Measurements from ENCODE around the gene TBRG1. TPM values are rescaled to one million over a fixed set of nuclear protein-coding genes. Genes with fewer than 3 reads are reported as not detected.

TBRG1 gene
- total RNA-seq, 4 donors from 2014 or later = 15.4 to 31.2 (median 19.8) TPM

- WGBS, 2 donors = 89 to 90% methylated on average over 1 of the region's 1 CpG
- H3K4me3 ChIP-seq = no peak overlapping the region
- no peaks in the 10 kb centered on the region for H3K9me3 ChIP-seq
- no peak overlapping the region for H3K27ac ChIP-seq
- DNase-seq = no peak
- intact Hi-C loops (cut with DNase I) = no loop called here
- TF ChIP-seq POLR2A (IDR thresholded peaks at IDR 0.05) = no peak
- TF ChIP-seq, protein P1, sequence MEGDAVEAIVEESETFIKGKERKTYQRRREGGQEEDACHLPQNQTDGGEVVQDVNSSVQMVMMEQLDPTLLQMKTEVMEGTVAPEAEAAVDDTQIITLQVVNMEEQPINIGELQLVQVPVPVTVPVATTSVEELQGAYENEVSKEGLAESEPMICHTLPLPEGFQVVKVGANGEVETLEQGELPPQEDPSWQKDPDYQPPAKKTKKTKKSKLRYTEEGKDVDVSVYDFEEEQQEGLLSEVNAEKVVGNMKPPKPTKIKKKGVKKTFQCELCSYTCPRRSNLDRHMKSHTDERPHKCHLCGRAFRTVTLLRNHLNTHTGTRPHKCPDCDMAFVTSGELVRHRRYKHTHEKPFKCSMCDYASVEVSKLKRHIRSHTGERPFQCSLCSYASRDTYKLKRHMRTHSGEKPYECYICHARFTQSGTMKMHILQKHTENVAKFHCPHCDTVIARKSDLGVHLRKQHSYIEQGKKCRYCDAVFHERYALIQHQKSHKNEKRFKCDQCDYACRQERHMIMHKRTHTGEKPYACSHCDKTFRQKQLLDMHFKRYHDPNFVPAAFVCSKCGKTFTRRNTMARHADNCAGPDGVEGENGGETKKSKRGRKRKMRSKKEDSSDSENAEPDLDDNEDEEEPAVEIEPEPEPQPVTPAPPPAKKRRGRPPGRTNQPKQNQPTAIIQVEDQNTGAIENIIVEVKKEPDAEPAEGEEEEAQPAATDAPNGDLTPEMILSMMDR (IDR thresholded peaks at IDR 0.05) = no peak
- no peaks in the 10 kb centered on the region for H3K27me3 ChIP-seq
- H3K36me3 ChIP-seq = peaks cover 0 to 53% (median 0%) of the 10 kb centered on the region in 3 donors
- no peaks in the 10 kb centered on the region for H3K4me1 ChIP-seq
Observed at GRCh38 chr11:124658986-124659385, 36.3 kb downstream of the TBRG1 start.

DNA sequence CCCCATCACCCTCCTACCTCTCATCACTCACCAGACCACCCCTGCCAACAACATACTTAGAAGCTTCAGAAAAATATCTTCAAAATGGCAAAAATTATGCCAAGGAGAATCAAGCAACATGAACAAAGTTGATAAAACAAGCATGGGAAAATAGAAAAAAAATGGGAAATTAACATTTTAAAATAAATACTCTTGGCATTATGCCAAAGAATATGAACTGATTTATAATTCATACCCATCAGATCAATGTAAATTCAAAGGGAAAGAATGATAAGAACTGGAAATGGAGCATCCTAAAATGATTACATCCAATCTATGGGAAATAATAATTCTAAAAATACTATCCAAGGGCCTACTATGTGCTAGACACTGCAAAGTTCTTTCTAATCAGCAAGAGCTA, 38.9 kb downstream of the TBRG1 start:
- Histone ChIP-seq H3K4me3 (no peak overlapping the region), H3K36me3 (peaks cover 0 to 70% (median 0%) of the 10 kb centered on the region in 3 donors), H3K27ac (no peak overlapping the region), H3K4me1 (no peaks in the 10 kb centered on the region), H3K9me3 (no peaks in the 10 kb centered on the region), H3K27me3 (no peaks in the 10 kb centered on the region)
- DNase-seq = no peak
- intact Hi-C loops (cut with DNase I) = loop anchor here (10.0 kb wide), 1 partner anchor 173 kb away; no protein-coding TSS in a partner anchor
- no peak for TF ChIP-seq POLR2A (IDR thresholded peaks at IDR 0.05)
- TF ChIP-seq, protein P1 (IDR thresholded peaks at IDR 0.05) = no peak

GRCh38 chr11:124662106-124662505, 39.4 kb downstream of the TBRG1 start:
- H3K36me3 ChIP-seq = peaks cover 0 to 69% (median 0%) of the 10 kb centered on the region in 3 donors
- no peak for DNase-seq
- H3K27ac ChIP-seq = no peak overlapping the region
- H3K4me3 ChIP-seq = no peak overlapping the region
- no peaks in the 10 kb centered on the region for H3K27me3 ChIP-seq
- no peaks in the 10 kb centered on the region for H3K4me1 ChIP-seq
- WGBS, 2 donors = 82 to 92% methylated on average over 4 of the region's 4 CpGs
- intact Hi-C loops (cut with DNase I) = loop anchor here (10.0 kb wide), 1 partner anchor 173 kb away; no protein-coding TSS in a partner anchor
- no peaks in the 10 kb centered on the region for H3K9me3 ChIP-seq
- TF ChIP-seq POLR2A (IDR thresholded peaks at IDR 0.05) = no peak
- TF ChIP-seq, protein P1 (IDR thresholded peaks at IDR 0.05) = no peak

DNA sequence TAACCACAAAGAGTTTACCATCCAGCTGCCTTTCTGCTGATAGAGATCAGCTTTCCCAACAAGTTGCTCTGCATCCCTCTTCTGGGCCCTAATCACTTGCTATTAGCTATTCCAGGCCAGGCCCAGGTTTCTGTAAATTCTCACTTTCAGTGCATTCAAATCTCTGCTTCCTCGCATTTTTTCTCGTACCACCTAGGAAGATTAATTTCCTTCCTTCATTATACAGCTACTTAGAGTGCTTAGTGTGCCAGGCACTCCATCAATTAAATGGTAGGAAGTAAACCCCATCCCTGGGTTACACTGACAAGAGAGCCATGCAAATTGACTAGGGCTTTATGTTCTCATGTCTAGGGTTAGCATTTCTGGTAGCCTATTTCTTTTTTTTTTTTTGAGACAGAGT, 41.2 kb downstream of the TBRG1 start:
- intact Hi-C loops (cut with DNase I) = loop anchor here (10.0 kb wide), 1 partner anchor 171 kb away; no protein-coding TSS in a partner anchor
- H3K27me3 ChIP-seq = no peaks in the 10 kb centered on the region
- H3K4me1 ChIP-seq = no peaks in the 10 kb centered on the region
- TF ChIP-seq, protein P1 (IDR thresholded peaks at IDR 0.05) = no peak
- TF ChIP-seq POLR2A (IDR thresholded peaks at IDR 0.05) = no peak
- H3K9me3 ChIP-seq = no peaks in the 10 kb centered on the region
- H3K36me3 ChIP-seq = peaks cover 0 to 68% (median 0%) of the 10 kb centered on the region in 3 donors
- 83 to 85% methylated on average over 2 of the region's 2 CpGs for WGBS, 2 donors
- H3K4me3 ChIP-seq = no peak overlapping the region
- H3K27ac ChIP-seq = no peak overlapping the region
- no peak for DNase-seq

GRCh38 chr11:124667601-124668000, 44.9 kb downstream of the TBRG1 start:
- Histone ChIP-seq H3K4me3 (no peak overlapping the region), H3K27ac (no peak overlapping the region), H3K4me1 (peaks cover 0 to 11% (median 3%) of the 10 kb centered on the region in 3 donors), H3K36me3 (peaks cover 0 to 48% (median 0%) of the 10 kb centered on the region in 3 donors), H3K9me3 (no peaks in the 10 kb centered on the region), H3K27me3 (no peaks in the 10 kb centered on the region)
- intact Hi-C loops (cut with DNase I) = loop anchor here (5.0 to 10.0 kb wide), 2 partner anchors 95 to 167 kb away; partner anchors contain the start of gene ESAM
- WGBS, 2 donors = 95 to 100% methylated on average over 3 of the region's 3 CpGs
- TF ChIP-seq POLR2A (IDR thresholded peaks at IDR 0.05) = no peak
- TF ChIP-seq, protein P1 (IDR thresholded peaks at IDR 0.05) = no peak
- DNase-seq = no peak
